Naive B cell (primary cell): ENCODE data around the gene EEFSEC. TPM values are rescaled to one million over a fixed set of nuclear protein-coding genes. Genes with fewer than 3 reads are reported as not detected.
A peak's percentile ranks its signal among the peaks of the same experiment; 100 is the strongest.

Experiments used
- ATAC-seq, 2 donors: fragments of 150-1000 bp; cut with Tn5 transposase; 2 replicates each; pipeline ENCODE4 v1.10.0; 2021; ENCODE audit warnings: low read depth in 2 of 2, mild to moderate bottlenecking in 2 of 2, moderate library complexity in 2 of 2
- DNase-seq: peaks from one replicate; pipeline ENCODE4 v3.0.0; 2022
- H3K27ac Mint-ChIP-seq, 6 donors: one replicate each; pipeline ENCODE4 v1.8.0; 2020 to 2022; ENCODE audit warnings: mild to moderate bottlenecking in 6 of 6, mixed read lengths in 6 of 6, moderate library complexity in 5 of 6, inconsistent platforms in 2 of 6
- H3K27me3 Mint-ChIP-seq, 3 donors: one replicate each; pipeline ENCODE4 v1.8.0; 2021 to 2022; ENCODE audit warnings: mixed read lengths in 3 of 3, mild to moderate bottlenecking in 1 of 3
- H3K36me3 Mint-ChIP-seq, 2 donors: one replicate each; pipeline ENCODE4 v1.8.0; 2020 to 2022; ENCODE audit warnings: mixed read lengths in 2 of 2, inconsistent platforms in 1 of 2, mild to moderate bottlenecking in 1 of 2
- H3K4me1 Mint-ChIP-seq, 3 donors: one replicate each; pipeline ENCODE4 v1.8.0; 2020 to 2022; ENCODE audit warnings: mixed read lengths in 3 of 3, inconsistent platforms in 1 of 3, mild to moderate bottlenecking in 1 of 3, moderate library complexity in 1 of 3
- H3K4me3 Mint-ChIP-seq, 8 donors: one replicate each; pipeline ENCODE4 v1.8.0; 2020 to 2022; ENCODE audit warnings: mild to moderate bottlenecking in 8 of 8, mixed read lengths in 8 of 8, moderate library complexity in 8 of 8, inconsistent platforms in 2 of 8
- H3K9me3 Mint-ChIP-seq, 7 donors: one replicate each; pipeline ENCODE4 v1.8.0; 2020 to 2022; ENCODE audit warnings: mixed read lengths in 7 of 7, mild to moderate bottlenecking in 5 of 7, inconsistent platforms in 2 of 7, moderate library complexity in 1 of 7
- polyA plus RNA-seq, 6 donors: library from polyadenylated mRNA; unstranded; fragments of 300-500 nt; fragmentation: Illumina TruSeq; gene quantifications; one replicate each; pipeline ENCODE4 v1.2.3, GENCODE V29; 2021; ENCODE audit warnings: low read depth in 6 of 6

EEFSEC gene, protein sequence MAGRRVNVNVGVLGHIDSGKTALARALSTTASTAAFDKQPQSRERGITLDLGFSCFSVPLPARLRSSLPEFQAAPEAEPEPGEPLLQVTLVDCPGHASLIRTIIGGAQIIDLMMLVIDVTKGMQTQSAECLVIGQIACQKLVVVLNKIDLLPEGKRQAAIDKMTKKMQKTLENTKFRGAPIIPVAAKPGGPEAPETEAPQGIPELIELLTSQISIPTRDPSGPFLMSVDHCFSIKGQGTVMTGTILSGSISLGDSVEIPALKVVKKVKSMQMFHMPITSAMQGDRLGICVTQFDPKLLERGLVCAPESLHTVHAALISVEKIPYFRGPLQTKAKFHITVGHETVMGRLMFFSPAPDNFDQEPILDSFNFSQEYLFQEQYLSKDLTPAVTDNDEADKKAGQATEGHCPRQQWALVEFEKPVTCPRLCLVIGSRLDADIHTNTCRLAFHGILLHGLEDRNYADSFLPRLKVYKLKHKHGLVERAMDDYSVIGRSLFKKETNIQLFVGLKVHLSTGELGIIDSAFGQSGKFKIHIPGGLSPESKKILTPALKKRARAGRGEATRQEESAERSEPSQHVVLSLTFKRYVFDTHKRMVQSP
- 10 to 100 TPM in 5 of 6 donors, 1 to 10 TPM in 1; 8.5 to 24.0 (median 20.1) TPM for polyA plus RNA-seq

DNA sequence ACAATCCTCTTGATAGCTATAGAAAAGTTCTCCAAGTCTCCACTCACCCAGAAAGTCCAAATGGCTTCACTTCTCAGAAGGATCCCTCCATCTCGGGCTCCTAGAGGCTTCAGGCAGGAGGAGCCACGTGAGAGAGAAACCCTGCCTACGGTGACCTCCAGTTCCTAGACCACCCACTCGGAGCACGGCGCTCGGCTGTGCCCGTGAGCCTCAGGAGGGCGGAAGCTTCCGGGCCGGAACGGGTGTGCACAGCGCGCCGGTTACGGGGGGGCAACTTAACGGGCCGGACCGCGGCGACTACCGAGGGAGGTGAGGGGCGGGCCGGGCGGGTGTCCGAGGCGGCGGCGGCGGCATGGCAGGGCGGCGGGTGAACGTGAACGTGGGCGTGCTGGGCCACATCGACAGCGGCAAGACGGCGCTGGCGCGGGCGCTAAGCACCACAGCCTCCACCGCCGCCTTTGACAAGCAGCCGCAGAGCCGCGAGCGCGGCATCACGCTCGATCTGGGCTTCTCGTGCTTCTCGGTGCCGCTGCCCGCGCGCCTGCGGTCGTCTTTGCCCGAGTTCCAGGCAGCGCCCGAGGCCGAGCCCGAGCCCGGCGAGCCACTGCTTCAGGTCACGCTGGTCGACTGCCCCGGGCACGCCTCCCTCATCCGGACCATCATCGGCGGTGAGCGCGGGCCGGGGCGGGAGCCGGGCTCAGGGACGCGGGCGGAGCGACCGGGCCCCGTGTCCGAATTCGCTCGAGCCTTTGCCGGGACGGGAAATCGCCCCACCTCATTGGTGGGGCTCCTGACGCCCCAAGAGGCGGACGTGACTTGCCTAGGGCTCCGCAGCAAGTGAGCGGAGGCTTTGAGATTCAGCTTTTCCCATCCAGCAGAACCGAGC is at the start of gene EEFSEC:
Gene EEFSEC (plus strand): TSS at position 326 of the 886 bp plus-strand sequence. CDS start 27 bp downstream, at position 353.
- Mint-ChIP-seq H3K36me3 (peaks cover 11 to 15% of the 10 kb centered on the region in 2 donors), H3K9me3 (peaks cover 0 to 8% (median 3%) of the 10 kb centered on the region in 7 donors), H3K27me3 (no peaks in the 10 kb centered on the region), H3K4me1 (peaks cover 23 to 32% (median 26%) of the 10 kb centered on the region in 3 donors), H3K27ac (peak within 1 kb of the TSS; percentile 86 to 99 (median 94)), H3K4me3 (peak within 1 kb of the TSS; percentile 82 to 95 (median 90))
- DNase-seq, result peak; percentile 81
- peak; percentile 85 to 93 for ATAC-seq

DNA sequence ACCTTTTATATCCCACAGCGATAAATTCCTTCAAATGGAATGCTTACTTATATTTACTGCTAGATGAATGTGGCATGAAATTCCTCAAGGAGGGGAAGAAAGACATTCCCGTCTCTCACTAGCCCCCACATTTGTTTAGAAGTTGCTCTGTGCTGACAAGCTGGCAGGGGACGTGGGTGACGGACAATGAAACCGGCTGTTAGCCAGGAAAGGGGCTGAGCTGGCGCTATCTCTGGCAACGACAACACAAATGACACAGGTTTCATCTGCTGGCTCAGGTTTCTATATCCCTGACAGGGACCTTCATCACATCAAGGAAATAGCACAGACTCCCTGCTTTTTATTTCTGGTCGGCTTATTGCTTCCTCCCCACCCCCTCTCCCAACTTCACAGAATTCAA is 45.4 kb upstream of the EEFSEC start:
- peaks cover 15 to 24% of the 10 kb centered on the region in 2 donors for H3K36me3 Mint-ChIP-seq
- H3K9me3 Mint-ChIP-seq, result no peaks in the 10 kb centered on the region
- DNase-seq, result no peak
- H3K4me3 Mint-ChIP-seq, result no peak overlapping the region
- H3K27me3 Mint-ChIP-seq, result no peaks in the 10 kb centered on the region
- no peak overlapping the region for H3K27ac Mint-ChIP-seq
- ATAC-seq, result no peak
- peaks cover 3 to 7% (median 5%) of the 10 kb centered on the region in 3 donors for H3K4me1 Mint-ChIP-seq

DNA sequence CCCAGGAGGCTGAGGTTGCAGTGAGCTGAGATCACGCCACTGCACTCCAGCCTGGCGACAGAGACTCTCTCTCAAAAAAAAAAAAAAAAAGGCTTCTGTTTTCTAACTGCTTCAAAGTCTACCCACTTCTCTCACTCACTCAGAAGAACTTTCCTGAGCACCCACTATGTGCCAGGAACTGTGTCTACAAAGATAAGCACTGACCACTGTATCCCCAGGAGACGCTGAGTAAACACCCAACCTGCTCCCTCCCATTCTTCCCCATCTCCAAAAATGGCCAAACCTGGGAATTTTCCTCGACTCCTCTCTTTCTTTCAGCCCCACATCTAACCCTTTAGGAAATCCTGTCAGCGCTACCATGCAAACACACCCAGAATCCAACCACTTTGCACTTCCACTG is 42.1 kb upstream of the EEFSEC start:
- ATAC-seq, result no peak
- no peaks in the 10 kb centered on the region for H3K9me3 Mint-ChIP-seq

DNA sequence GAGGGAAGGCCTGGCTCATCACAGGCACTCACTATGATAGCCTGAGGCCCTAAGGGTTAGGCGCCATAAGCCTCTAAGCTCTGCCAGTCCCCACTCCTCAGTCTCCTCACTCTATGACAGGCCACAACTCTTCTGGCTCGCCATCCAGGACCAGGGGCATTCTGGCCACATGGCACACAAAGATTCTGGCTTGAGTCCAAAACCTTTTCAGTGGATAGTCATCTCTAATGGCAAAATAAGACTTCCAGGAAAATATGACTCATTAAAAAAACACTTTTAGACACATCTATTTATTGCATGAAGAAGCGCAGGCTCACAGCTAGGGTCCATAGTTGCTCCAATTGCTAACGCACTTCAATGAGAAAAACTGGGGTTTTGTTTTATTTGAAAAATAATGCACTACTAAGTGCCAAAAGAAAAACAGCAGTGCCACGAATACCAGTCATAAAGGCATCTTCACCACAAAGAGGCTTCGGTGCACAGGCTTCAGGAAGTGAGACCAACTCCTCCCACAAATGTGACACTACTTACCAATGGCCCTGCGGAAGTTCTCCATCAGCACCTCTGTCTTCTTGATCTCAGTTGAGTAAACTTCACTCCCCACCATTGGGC is 40.8 kb upstream of the EEFSEC start:
- ATAC-seq (peak in 1 of 2 donors; percentile 55), DNase-seq (no peak)
- Mint-ChIP-seq H3K36me3 (peaks cover 22 to 28% of the 10 kb centered on the region in 2 donors), H3K4me1 (peaks cover 9 to 16% (median 16%) of the 10 kb centered on the region in 3 donors), H3K27ac (peak overlapping the region in 4 of 6 donors; percentile 11 to 47 (median 34)), H3K4me3 (no peak overlapping the region), H3K27me3 (no peaks in the 10 kb centered on the region), H3K9me3 (no peaks in the 10 kb centered on the region)

More for the DNA sequence above, 42.1 kb upstream of the EEFSEC start:
- DNase-seq, result no peak
- H3K27me3 Mint-ChIP-seq, result no peaks in the 10 kb centered on the region
- peaks cover 12 to 16% (median 13%) of the 10 kb centered on the region in 3 donors for H3K4me1 Mint-ChIP-seq
- H3K27ac Mint-ChIP-seq, result peak overlapping the region in 1 of 6 donors; percentile 0
- H3K36me3 Mint-ChIP-seq, result peaks cover 21 to 34% of the 10 kb centered on the region in 2 donors
- H3K4me3 Mint-ChIP-seq, result no peak overlapping the region

DNA sequence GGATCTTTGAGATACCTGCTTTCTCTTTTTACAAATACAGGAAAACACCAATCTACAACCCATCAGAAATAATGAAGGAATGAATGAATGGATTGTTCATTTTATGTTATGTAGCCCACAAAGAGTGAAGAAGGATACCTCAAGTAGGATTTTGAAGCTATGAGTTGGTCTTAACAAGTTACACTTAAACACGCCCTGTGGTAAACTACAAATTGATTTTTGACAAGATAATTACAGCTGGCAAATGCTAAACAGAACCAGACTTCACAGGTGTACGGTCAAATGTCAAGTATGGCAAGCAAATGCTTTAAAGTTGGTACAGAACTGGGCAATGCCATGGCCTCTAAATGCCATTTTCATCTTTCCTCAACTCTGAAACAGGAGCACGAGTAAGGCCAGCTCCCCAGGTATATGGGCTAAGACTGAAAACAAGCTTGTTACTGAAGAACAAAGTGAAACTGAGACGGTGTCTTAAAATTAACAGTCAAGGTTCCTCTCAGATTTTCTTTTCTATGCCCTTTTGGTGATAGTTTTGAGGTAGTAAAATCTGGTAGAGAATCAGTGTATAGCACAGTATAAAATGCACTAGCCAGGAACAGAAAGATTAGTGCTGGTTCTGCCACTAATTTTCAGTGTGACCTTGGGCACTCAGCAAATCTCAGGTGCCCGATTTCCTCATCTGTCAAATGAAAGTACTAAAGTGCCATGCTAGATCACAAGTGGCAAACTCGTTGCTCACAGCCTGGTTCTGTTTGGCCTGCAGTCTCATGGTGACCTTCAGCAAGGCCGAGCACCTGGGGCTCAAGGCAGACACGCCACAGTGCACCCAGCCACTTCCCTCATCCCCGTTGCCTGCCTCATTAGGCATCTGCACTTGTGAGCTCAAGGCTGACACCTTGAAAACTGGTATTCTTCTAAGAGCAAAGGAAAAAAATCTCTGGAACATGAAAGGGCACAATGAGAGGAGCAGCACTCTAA is 39.2 kb upstream of the EEFSEC start:
- ATAC-seq (peak in 1 of 2 donors; percentile 62), DNase-seq (no peak)
- peak overlapping the region in 3 of 6 donors; percentile 66 to 71 (median 70) for H3K27ac Mint-ChIP-seq
- no peaks in the 10 kb centered on the region for H3K27me3 Mint-ChIP-seq
- peak overlapping the region in 1 of 8 donors; percentile 23 for H3K4me3 Mint-ChIP-seq
- peaks cover 28% of the 10 kb centered on the region in 2 donors for H3K36me3 Mint-ChIP-seq
- peaks cover 9 to 27% (median 16%) of the 10 kb centered on the region in 3 donors for H3K4me1 Mint-ChIP-seq
- H3K9me3 Mint-ChIP-seq, result no peaks in the 10 kb centered on the region

DNA sequence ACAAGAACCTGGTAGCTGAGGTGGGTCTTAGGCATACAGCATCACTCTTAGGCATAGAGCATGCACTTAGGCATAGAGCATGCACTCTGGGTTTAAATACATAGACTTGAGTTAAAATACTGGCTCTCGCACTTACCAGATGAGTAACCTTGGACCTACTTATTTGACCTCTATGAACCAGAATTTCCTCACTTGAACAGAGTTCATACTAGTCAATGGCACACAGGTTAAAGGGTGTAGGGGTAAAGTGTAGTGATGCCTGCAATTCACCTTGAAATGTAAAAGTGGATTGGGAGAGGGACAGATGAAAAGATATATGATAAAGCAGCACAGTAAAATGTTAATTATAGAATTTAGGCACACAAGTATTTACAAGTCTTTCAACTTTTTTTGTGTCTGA is 31.3 kb upstream of the EEFSEC start:
- DNase-seq (no peak), ATAC-seq (no peak)
- Mint-ChIP-seq H3K4me1 (peaks cover 21 to 39% (median 26%) of the 10 kb centered on the region in 3 donors), H3K4me3 (peak overlapping the region in 6 of 8 donors; percentile 48 to 100 (median 97)), H3K27ac (peak overlapping the region in 2 of 6 donors; percentile 33 to 56), H3K27me3 (peaks cover under 1 to 3% (median under 1%) of the 10 kb centered on the region in 3 donors), H3K9me3 (peaks cover 0 to 8% (median 2%) of the 10 kb centered on the region in 7 donors), H3K36me3 (peaks cover 6 to 10% of the 10 kb centered on the region in 2 donors)

DNA sequence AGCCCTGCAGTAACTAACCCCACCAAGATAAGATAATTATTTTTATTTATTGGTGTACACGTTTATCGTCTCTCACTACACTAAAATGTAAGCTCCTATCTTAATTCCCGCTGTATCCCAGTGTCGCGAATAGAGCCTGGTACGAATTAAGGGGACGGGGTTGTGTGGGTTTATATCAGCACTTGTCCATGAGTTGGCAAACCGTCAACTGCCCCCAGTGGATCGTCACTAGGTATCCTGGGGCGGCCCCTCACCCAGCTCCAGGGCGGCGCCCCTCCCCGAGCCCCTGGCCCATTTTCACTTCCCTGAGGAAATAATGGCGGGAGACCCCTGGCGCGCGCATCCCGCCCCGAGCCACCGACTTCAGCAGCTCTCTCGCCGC is 30.1 kb upstream of the EEFSEC start:
- Mint-ChIP-seq H3K36me3 (peaks cover 5 to 6% of the 10 kb centered on the region in 2 donors), H3K4me3 (peak overlapping the region; percentile 96 to 100 (median 98)), H3K4me1 (peaks cover 21 to 34% (median 26%) of the 10 kb centered on the region in 3 donors), H3K27me3 (peaks cover 7 to 8% (median 7%) of the 10 kb centered on the region in 3 donors), H3K27ac (peak overlapping the region in 5 of 6 donors; percentile 33 to 99 (median 97)), H3K9me3 (peaks cover 0 to 8% (median 2%) of the 10 kb centered on the region in 7 donors)
- no peak for ATAC-seq
- no peak for DNase-seq

DNA sequence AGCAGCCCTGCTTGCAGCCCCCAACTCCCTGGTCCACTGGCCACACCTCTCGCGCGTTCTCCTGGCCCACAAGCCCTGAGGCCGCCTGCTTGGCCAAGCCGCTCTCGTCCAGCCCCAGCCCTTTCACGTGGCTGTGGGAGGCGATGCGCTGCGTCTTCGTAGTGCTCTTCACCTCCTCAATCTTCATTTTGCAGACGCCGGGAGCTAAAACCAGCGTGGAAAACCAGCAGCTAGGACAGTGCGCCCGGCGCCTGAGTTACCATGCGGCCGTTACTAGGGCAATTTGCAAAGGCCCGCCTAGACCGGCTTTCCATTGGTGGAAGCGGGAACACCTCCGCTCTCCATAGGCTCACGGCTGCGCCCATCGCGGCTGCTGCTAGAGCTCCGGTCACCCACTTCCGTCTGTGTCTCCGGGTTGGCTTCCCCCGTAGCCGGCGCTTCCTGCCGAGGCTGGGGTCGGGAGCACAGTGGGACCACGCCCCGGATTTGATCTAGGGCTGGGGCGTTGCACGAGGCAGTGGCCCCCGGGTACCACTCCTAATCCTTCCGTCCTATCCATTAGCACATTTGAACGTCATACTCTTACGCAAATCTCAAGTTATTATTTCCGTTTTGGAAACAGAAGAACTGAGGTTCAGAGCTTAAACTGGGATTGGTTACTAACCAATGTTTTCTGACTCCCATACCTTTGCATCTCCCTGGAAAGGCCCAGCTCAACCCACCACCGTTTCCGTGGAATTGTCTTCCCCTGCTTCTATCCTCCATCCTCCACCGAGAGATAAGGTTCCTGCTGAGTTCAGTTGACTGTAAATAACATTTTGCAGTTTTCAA is 29.5 kb upstream of the EEFSEC start, which contains the start of gene RUVBL1:
Gene RUVBL1 (minus strand): TSS at position 275 of the 831 bp plus-strand sequence. CDS start 88 bp downstream, at position 187.
- peaks cover 7 to 11% (median 10%) of the 10 kb centered on the region in 3 donors for H3K27me3 Mint-ChIP-seq
- H3K4me3 Mint-ChIP-seq, result peak within 1 kb of the TSS; percentile 96 to 100 (median 98)
- H3K9me3 Mint-ChIP-seq, result peaks cover 0 to 8% (median 2%) of the 10 kb centered on the region in 7 donors
- peak within 1 kb of the TSS; percentile 92 to 99 (median 98) for H3K27ac Mint-ChIP-seq
- peaks cover 5 to 6% of the 10 kb centered on the region in 2 donors for H3K36me3 Mint-ChIP-seq
- DNase-seq (peak; percentile 96), ATAC-seq (peak; percentile 96)
- H3K4me1 Mint-ChIP-seq, result peaks cover 21 to 28% (median 26%) of the 10 kb centered on the region in 3 donors

DNA sequence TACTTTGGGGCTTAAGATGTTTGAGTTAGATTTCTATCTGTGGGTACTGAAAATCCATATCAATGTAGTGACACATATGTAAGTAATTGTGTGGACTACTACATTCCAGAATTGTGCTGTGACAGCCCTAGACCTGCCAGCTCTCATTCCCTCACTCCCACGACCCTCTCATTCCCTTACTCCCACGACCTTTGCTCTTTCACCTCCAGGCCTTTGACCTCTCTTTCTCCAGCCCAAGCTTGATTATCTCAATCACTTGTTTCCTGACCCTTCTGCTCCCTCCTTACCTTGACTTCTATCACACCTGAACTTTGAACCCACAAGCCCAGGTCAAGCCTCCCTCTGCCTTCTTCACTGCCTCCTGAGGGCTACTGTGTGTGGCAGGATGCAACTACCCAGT is 26.0 kb upstream of the EEFSEC start:
- H3K4me3 Mint-ChIP-seq, result peak overlapping the region in 1 of 8 donors; percentile 48
- peaks cover 12 to 28% (median 26%) of the 10 kb centered on the region in 3 donors for H3K27me3 Mint-ChIP-seq
- ATAC-seq, result no peak
- peaks cover 15 to 21% (median 16%) of the 10 kb centered on the region in 3 donors for H3K4me1 Mint-ChIP-seq
- H3K27ac Mint-ChIP-seq, result peak overlapping the region in 3 of 6 donors; percentile 28 to 64 (median 49)
- peaks cover 0 to 12% of the 10 kb centered on the region in 2 donors for H3K36me3 Mint-ChIP-seq
- DNase-seq, result no peak
- H3K9me3 Mint-ChIP-seq, result peaks cover 0 to 8% (median 2%) of the 10 kb centered on the region in 7 donors

DNA sequence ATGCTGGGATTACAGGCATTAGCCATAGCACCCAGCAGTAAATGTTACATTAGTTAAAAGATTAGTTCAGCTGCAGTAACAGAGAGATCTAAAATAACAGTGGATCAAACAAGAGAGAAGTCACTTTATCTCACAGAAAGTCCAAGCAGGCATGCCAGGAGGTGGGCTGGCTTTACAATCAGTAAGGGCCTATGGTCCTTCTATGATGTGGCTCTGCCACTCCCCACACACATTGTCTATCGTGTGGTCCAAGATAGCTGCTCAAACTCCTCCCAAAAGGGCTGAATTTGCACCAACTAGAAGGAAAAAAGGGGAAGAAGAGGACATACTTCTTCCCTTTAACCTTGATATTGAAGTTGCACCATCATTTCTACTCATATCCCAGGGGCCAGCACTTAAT is 25.0 kb upstream of the EEFSEC start:
- ATAC-seq (no peak), DNase-seq (no peak)
- peaks cover 0 to 8% (median 2%) of the 10 kb centered on the region in 7 donors for H3K9me3 Mint-ChIP-seq
- H3K4me3 Mint-ChIP-seq, result no peak overlapping the region
- peaks cover 13 to 15% (median 13%) of the 10 kb centered on the region in 3 donors for H3K4me1 Mint-ChIP-seq
- peaks cover 12 to 36% (median 31%) of the 10 kb centered on the region in 3 donors for H3K27me3 Mint-ChIP-seq
- H3K27ac Mint-ChIP-seq, result peak overlapping the region in 1 of 6 donors; percentile 20
- H3K36me3 Mint-ChIP-seq, result peaks cover 0 to 12% of the 10 kb centered on the region in 2 donors
